Uterus (tissue), 4 donors: ENCODE measurements around the gene ACSF3. TPM values are rescaled to one million over a fixed set of nuclear protein-coding genes. Genes with fewer than 3 reads are reported as not detected.
"Not testable (repeated sequence)": the region's sequence is repeated elsewhere in the genome, so short reads cannot be mapped to it uniquely, and the experiment has no call there.

Experiments
- DNase-seq, 2 donors: peaks; one replicate each; pipeline ENCODE4 v3.0.0-alpha.2; 2019 to 2020
- H3K27ac ChIP-seq, 2 donors: fragments of 200-600 bp; sonication (generic); 1 replicate in 1 of 2; 2 replicates in 1 of 2; pipeline ENCODE4 v1.5.1; 2016 to 2018
- H3K27me3 ChIP-seq, 2 donors: fragments of 200-600 bp; sonication (generic); one replicate each; pipeline ENCODE4 v1.5.1; 2018 to 2019; ENCODE audit warnings: control low read depth in 1 of 2
- H3K36me3 ChIP-seq, 2 donors: fragments of 200-600 bp; sonication (generic); one replicate each; pipeline ENCODE4 v1.5.1; 2019; ENCODE audit warnings: control low read depth in 1 of 2
- H3K4me1 ChIP-seq, 2 donors: fragments of 200-600 bp; sonication (generic); one replicate each; pipeline ENCODE4 v1.5.1; 2018 to 2019; ENCODE audit warnings: control low read depth in 1 of 2
- H3K4me3 ChIP-seq, 2 donors: fragments of 200-600 bp; sonication (generic); 1 replicate in 1 of 2; 2 replicates in 1 of 2; pipeline ENCODE4 v1.5.1; 2018 to 2019; ENCODE audit warnings: mild to moderate bottlenecking in 1 of 2
- H3K9me3 ChIP-seq, 2 donors: fragments of 200-600 bp; sonication (generic); one replicate each; pipeline ENCODE4 v1.5.1; 2019; ENCODE audit warnings: control low read depth in 1 of 2
- CTCF ChIP-seq, 4 experiments: fragments of 200-600 bp in 2 of 4; fragments of 450-650 bp in 2 of 4; sonication (generic) in 2 of 4; IDR thresholded peaks; one replicate each; pipeline ENCODE4 v1.5.1; 2016 to 2019; ENCODE audit warnings: antibody characterized with exemption in 4 of 4, mild to moderate bottlenecking in 2 of 4, moderate library complexity in 1 of 4
- POLR2A ChIP-seq, 2 donors: fragments of 450-650 bp; IDR thresholded peaks; one replicate each; pipeline ENCODE4 v1.6.1; 2016; ENCODE audit warnings: antibody characterized with exemption in 2 of 2, mild to moderate bottlenecking in 1 of 2, moderate library complexity in 1 of 2
- intact Hi-C: fragments of 100-400 bp; cut with DNase I; formaldehyde crosslinking; loops from one replicate; pipeline ENCODE4 v1.15.1; 2023; ENCODE audit warnings: low total_unique reads
- total RNA-seq, 4 donors: library from RNA; depleted of rRNA in 3 of 4; stranded (reverse); fragments of >200 nt in 3 of 4; gene quantifications; one replicate each; pipeline versions ENCODE4 v1.1.0 to v1.2.4, GENCODE V29; 2014 to 2023
- donor health status: DM: yes; HTN: yes; CAD: no.

The ACSF3 gene
- total RNA-seq, 4 donors from 2014 or later: 7.4 to 39.0 (median 18.2) TPM

DNA sequence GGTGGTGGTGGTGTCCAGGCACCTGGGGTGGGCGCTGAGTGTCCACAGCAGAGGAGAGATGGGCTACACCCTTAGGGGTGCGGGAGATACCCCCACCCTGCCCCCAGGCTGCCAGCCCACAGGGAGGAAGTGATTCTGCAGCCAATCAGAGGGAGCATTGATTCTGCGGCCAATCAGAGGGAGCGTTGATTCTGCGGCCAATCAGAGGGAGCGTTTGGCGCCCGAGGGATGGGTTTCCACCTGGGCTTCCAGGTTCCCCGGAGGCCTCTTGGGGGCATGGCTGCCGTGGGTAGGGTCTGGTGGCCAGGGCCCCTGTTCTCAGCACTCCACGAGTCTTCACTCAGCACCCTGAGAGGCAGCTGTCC, 28.2 kb upstream of the ACSF3 start:
- Histone ChIP-seq H3K27me3 (no peaks in the 10 kb centered on the region), H3K27ac (no peak overlapping the region), H3K4me3 (no peak overlapping the region), H3K4me1 (no peaks in the 10 kb centered on the region), H3K36me3 (no peaks in the 10 kb centered on the region), H3K9me3 (no peaks in the 10 kb centered on the region)
- no peak for TF ChIP-seq POLR2A (IDR thresholded peaks at IDR 0.05)
- TF ChIP-seq CTCF (IDR thresholded peaks at IDR 0.05): no peak
- no peak for DNase-seq
- intact Hi-C loops: no loop called here

- H3K27ac ChIP-seq: no peak overlapping the region
- intact Hi-C loops: no loop called here
- H3K36me3 ChIP-seq: no peaks in the 10 kb centered on the region
- TF ChIP-seq POLR2A (IDR thresholded peaks at IDR 0.05) (no peak), CTCF (IDR thresholded peaks at IDR 0.05) (no peak)
- H3K4me1 ChIP-seq: no peaks in the 10 kb centered on the region
- DNase-seq: no peak
- no peaks in the 10 kb centered on the region for H3K27me3 ChIP-seq
- no peak overlapping the region for H3K4me3 ChIP-seq
- no peaks in the 10 kb centered on the region for H3K9me3 ChIP-seq
Observed at GRCh38 chr16:89066721-89067120, 26.9 kb upstream of the ACSF3 start.

GRCh38 chr16:89067677-89068443, 25.8 kb upstream of the ACSF3 start:
- no peaks in the 10 kb centered on the region for H3K27me3 ChIP-seq
- TF ChIP-seq POLR2A (IDR thresholded peaks at IDR 0.05): no peak
- TF ChIP-seq CTCF (IDR thresholded peaks at IDR 0.05): no peak
- DNase-seq: no peak

GRCh38 chr16:89068814-89069616, 24.6 kb upstream of the ACSF3 start:
- not testable (repeated sequence) for DNase-seq

More at GRCh38 chr16:89067677-89068443, 25.8 kb upstream of the ACSF3 start:
- no peaks in the 10 kb centered on the region for H3K4me1 ChIP-seq
- no peaks in the 10 kb centered on the region for H3K9me3 ChIP-seq
- no peaks in the 10 kb centered on the region for H3K36me3 ChIP-seq
- intact Hi-C loops: no loop called here
- no peak overlapping the region for H3K4me3 ChIP-seq
- H3K27ac ChIP-seq: no peak overlapping the region

DNA sequence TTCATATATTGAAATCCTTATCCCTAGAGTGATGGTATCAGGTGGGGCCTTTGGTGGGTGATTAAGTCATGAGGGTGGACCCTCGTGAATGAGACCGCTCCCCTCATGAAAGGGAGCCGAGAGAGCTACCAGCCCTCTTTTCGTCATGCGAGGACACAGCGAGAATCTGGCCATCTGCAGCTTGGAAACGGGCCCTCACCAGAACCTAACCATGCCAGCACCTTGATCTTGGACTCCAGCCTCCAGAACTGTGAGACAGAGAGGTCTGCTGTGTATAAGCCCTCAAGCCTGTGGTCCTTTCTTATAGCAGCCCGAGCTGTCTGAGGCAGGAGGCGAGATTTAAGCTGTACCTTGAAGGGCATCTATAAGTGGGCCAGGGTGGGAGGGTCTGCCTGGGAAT, 23.7 kb upstream of the ACSF3 start:
- H3K9me3 ChIP-seq: no peaks in the 10 kb centered on the region
- no peak for DNase-seq
- no peaks in the 10 kb centered on the region for H3K36me3 ChIP-seq
- no peak overlapping the region for H3K27ac ChIP-seq
- no peaks in the 10 kb centered on the region for H3K4me1 ChIP-seq
- no peaks in the 10 kb centered on the region for H3K27me3 ChIP-seq
- intact Hi-C loops: no loop called here
- H3K4me3 ChIP-seq: no peak overlapping the region
- no peak for TF ChIP-seq CTCF (IDR thresholded peaks at IDR 0.05)
- TF ChIP-seq POLR2A (IDR thresholded peaks at IDR 0.05): no peak

More at GRCh38 chr16:89068814-89069616, 24.6 kb upstream of the ACSF3 start:
- H3K27me3 ChIP-seq, intact Hi-C loops, H3K4me3 ChIP-seq, H3K36me3 ChIP-seq, H3K4me1 ChIP-seq, H3K9me3 ChIP-seq, H3K27ac ChIP-seq: not testable (repeated sequence)
